ENCODE results near the gene ANO7.

GRCh38 chr2:241268716-241269445 lies 80.4 kb downstream of the ANO7 start:
- no peak for TF ChIP-seq EZH2 (IDR thresholded peaks at IDR 0.05)
- TF ChIP-seq POLR2AphosphoS5 (IDR thresholded peaks at IDR 0.05; ENCODE audit: borderline replicate concordance, low read depth, low read length): no peak

All from SK-N-MC (cell line).